ENCODE data around the gene PBX2.

PBX2 gene

DNA sequence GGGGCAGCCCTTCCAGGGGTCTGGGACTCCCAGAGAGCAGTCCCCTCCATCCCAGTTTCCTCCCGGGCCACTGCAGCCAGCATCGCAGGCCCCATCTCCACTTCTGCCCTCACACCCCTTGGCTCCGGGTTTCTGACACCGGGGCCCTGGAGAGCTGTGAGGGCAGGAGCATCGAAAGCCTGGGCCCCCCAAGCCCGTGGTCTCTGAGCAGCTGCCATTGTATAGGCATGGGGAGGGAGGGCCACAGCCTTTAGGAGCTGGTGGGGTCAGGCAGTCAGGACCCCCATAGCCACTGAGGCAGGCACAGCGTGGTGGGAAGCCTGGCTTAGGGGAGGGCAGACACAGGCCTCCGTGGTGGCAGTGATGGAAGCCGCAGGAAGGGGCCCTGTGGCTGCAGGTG lies 12.2 kb upstream of the PBX2 start:
- H3K4me3 ChIP-seq (ENCODE audit: low read length): no peak overlapping the region
- TF ChIP-seq, protein P1, sequence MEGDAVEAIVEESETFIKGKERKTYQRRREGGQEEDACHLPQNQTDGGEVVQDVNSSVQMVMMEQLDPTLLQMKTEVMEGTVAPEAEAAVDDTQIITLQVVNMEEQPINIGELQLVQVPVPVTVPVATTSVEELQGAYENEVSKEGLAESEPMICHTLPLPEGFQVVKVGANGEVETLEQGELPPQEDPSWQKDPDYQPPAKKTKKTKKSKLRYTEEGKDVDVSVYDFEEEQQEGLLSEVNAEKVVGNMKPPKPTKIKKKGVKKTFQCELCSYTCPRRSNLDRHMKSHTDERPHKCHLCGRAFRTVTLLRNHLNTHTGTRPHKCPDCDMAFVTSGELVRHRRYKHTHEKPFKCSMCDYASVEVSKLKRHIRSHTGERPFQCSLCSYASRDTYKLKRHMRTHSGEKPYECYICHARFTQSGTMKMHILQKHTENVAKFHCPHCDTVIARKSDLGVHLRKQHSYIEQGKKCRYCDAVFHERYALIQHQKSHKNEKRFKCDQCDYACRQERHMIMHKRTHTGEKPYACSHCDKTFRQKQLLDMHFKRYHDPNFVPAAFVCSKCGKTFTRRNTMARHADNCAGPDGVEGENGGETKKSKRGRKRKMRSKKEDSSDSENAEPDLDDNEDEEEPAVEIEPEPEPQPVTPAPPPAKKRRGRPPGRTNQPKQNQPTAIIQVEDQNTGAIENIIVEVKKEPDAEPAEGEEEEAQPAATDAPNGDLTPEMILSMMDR (IDR thresholded peaks at IDR 0.05; ENCODE audit: insufficient read depth, low read depth, low read length, missing control alignments): no peak
- no peak for DNase-seq (ENCODE audit: low read depth)

DNA sequence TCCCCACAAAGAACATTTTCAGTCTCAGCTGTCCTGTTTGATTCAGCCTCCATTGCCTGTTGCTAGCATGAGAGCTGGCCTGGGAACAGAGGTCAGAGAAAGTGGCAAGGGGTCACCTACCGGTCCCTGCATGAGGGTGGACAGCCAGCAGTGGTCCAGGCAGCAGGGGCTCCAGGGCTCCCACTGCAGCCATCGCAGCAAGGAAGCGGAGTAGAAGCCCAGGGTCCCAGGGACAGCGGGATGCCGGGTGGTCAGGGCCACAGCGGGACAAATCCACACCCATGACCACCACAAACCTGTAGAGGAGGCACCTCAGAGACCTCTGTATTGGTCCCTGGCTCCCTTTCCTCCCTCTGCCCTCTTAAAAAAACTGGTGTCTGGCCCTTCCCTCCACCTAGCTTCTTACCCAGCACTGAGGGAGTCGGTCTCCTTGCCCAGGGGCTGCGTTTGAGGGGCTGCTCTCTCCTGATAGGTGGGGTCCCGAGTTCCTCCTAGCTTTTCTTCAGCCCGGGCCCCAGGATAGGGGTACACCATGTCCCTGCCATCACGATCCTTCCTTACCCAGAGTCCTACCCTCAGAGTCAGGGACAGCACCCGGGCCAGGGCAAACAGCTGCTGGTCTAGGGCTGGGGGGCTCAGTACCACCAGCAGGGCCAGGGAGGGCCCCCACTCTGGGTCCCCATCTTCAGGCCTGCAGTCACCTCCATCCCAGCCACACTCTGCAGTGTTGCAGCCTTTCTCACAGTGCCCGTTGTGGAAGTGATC lies 10.9 kb upstream of the PBX2 start:
- DNase-seq (ENCODE audit: low read depth): no peak
- H3K4me3 ChIP-seq (ENCODE audit: low read length): no peak overlapping the region
- TF ChIP-seq, protein P1 (IDR thresholded peaks at IDR 0.05; ENCODE audit: insufficient read depth, low read depth, low read length, missing control alignments): no peak

DNA sequence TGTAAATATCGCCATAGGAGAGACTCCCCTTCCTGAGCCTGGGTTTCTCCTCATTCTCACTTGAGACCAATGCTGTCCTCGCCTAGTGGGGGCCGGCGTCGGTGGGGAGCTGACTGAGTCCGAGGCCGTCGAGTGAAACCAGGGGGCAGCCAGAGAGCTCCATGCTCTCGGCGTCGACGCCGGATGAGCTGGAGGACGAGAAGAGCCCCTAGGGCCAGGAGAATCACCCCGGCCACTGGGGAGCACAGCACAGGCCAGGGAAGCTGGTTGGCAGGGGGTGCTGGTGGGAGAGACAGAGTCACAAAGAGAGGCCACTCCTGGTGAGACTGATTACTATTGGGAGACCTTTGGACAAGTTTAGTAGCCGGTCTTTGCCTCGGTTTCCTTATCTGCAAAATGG lies 8.9 kb upstream of the PBX2 start:
- TF ChIP-seq, protein P1 (IDR thresholded peaks at IDR 0.05; ENCODE audit: insufficient read depth, low read depth, low read length, missing control alignments): no peak

DNA sequence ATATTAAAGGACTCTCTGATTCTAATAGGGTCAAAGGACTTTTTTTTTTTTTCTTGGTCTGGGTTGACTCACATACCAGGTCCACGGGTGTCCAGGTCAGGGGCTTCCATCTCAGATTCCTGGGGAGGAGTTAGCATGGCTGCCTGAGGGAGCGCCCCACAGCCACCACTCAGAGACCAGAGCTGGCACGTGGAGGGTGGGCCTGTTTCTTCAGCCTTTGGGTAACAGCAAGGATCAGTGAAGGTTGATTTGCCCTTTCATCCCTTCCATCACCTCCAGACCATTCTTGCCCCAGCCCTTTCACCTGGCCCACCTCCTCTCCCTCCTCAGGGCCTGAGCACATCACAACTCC lies 8.3 kb upstream of the PBX2 start:
- DNase-seq (ENCODE audit: low read depth): no peak
- TF ChIP-seq, protein P1 (IDR thresholded peaks at IDR 0.05; ENCODE audit: insufficient read depth, low read depth, low read length, missing control alignments): no peak
- H3K4me3 ChIP-seq (ENCODE audit: low read length): no peak overlapping the region

More for the DNA sequence above, 8.9 kb upstream of the PBX2 start:
- H3K4me3 ChIP-seq (ENCODE audit: low read length): no peak overlapping the region
- no peak for DNase-seq (ENCODE audit: low read depth)

DNA sequence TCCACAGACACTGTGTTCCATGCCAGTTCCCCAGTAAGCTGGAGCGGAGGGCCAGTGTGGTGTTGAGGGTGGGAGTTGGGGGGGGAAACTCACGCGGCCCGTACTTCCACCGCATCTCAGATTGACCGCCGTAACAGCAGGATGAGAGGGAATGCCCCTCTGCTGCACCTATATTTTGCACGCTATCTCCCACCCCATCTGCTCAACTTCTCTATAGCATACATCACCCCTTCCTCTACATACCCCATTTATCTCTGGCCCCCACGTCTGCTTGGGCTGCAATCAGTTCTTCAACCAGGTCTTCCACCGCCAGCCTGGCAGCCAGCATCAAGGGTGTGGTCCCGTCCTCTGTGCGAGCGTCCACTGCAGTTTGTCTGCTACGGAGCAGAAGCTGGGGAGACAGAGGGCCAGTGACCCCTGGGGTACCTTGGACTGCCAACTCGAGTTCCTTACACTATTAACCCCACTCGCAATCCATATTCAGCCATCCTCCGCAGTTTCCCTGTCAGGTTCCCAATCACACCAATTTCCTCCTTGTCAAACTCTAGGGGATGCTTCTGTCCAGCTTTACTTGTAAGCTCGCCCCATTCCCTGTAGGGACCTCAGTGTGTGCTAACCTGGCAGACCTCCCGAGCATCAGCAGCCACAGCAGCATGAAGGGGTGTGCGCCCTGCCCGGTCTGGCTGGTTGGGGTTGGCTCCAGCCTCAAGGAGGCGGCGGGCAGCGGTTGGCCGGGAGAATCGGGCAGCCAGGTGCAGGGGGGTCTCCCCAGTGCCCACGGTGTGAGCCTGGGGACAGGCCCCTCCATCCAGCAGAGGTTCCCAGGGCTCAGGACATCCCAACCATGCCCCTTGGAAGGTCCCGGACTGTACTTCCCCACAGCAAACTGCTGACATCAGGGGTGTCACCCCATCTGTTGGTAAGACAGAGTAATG lies 6.9 kb upstream of the PBX2 start:
- no peak for DNase-seq (ENCODE audit: low read depth)
- H3K4me3 ChIP-seq (ENCODE audit: low read length): peak overlapping the region; percentile 96

DNA sequence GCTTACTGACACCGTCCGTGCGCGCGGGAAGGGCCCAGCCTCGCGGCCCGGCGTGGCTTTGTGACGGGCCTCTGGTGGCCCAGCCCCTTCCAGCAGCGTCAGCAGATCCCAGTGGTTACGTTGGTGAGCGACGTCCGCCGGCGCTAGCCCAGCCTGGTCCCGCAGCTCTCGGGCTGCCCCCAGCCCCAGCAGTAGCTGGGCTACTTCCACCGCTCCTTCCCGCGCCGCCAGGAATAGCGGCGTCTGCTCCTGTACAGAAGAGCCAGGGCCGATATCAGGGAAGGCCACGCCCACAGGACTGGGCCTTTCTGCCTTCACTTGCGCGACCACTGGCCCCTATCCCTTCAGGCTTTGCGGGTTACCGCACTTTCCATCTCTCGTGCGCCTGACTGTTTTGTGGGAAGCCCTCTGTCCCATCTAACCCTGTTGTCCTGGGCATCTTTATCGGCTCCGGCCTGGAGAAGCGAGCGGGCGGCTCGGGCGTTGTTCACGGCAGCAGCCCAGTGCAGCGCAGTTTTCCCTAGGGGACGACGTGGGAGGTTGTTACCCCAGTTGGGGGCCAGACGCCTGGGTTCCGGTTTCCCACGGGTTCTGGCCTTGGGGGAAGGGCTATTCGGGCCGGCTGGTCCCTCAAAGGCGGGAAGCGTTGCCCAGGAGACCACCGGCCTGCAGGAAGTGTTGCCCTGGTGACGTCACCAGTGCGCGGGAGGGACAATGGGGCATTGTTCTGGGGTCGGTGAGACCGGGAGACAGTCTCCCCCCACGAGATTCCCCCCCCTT lies 6.1 kb upstream of the PBX2 start:
- peak; percentile 40 for DNase-seq (ENCODE audit: low read depth)
- TF ChIP-seq, protein P1 (IDR thresholded peaks at IDR 0.05; ENCODE audit: insufficient read depth, low read depth, low read length, missing control alignments): no peak
- peak overlapping the region; percentile 96 for H3K4me3 ChIP-seq (ENCODE audit: low read length)

More for the DNA sequence above, 6.9 kb upstream of the PBX2 start:
- TF ChIP-seq, protein P1 (IDR thresholded peaks at IDR 0.05; ENCODE audit: insufficient read depth, low read depth, low read length, missing control alignments): no peak
